DOHH2 (cell line): Measurements from ENCODE around the gene SCUBE2.

Source experiments
- CTCF ChIP-seq: fragments of 200-600 bp; sonication (generic); IDR thresholded peaks from one replicate; pipeline ENCODE4 v1.5.1; 2014; ENCODE audit warnings: antibody characterized with exemption, mild to moderate bottlenecking, low read depth, low read length; ENCODE audit not compliant: poor library complexity, severe bottlenecking
- EZH2phosphoT487 ChIP-seq: fragments of 200-600 bp; sonication (generic); IDR thresholded peaks from 2 replicates; pipeline ENCODE4 v1.6.1; 2017; ENCODE audit warnings: borderline replicate concordance, mild to moderate bottlenecking, antibody characterized with exemption, low read length, moderate library complexity, mixed read lengths

GRCh38 chr11:9065607-9066432 lies 25.6 kb downstream of the SCUBE2 start:
- TF ChIP-seq CTCF (no peak), EZH2phosphoT487 (no peak)
